Tibial nerve (tissue), 4 donors: ENCODE measurements around the gene STARD10. TPM values are rescaled to one million over a fixed set of nuclear protein-coding genes. Genes with fewer than 3 reads are reported as not detected.
A peak's percentile ranks its signal among the peaks of the same experiment; 100 is the strongest.
"Not testable (repeated sequence)": the region's sequence is repeated elsewhere in the genome, so short reads cannot be mapped to it uniquely, and the experiment has no call there.

ENCODE experiments used
- DNase-seq, 2 donors: peaks; one replicate each; pipeline ENCODE4 v3.0.0-alpha.2; 2019; ENCODE audit warnings: low spot score in 2 of 2
- H3K27ac ChIP-seq, 4 donors: fragments of 200-600 bp; sonication (generic) in 3 of 4; one replicate each; pipeline ENCODE4 v1.5.1; 2017 to 2019; ENCODE audit warnings: mild to moderate bottlenecking in 1 of 4
- H3K27me3 ChIP-seq, 2 donors: fragments of 200-600 bp; sonication (generic) in 1 of 2; one replicate each; pipeline versions ENCODE4 v1.5.1 to v1.6.0; 2017 to 2019
- H3K36me3 ChIP-seq, 3 donors: fragments of 200-600 bp; sonication (generic); one replicate each; pipeline ENCODE4 v1.5.1; 2018 to 2019
- H3K4me1 ChIP-seq, 4 donors: fragments of 200-600 bp; sonication (generic) in 3 of 4; one replicate each; pipeline ENCODE4 v1.5.1; 2017 to 2019
- H3K4me3 ChIP-seq, 4 donors: fragments of 200-600 bp; sonication (generic) in 3 of 4; one replicate each; pipeline ENCODE4 v1.5.1; 2017 to 2019; ENCODE audit warnings: mild to moderate bottlenecking in 1 of 4, moderate library complexity in 1 of 4
- H3K9me3 ChIP-seq, 4 donors: fragments of 200-600 bp; sonication (generic) in 3 of 4; one replicate each; pipeline ENCODE4 v1.5.1; 2017 to 2019
- CTCF ChIP-seq, 5 experiments: fragments of 200-600 bp in 3 of 5; fragments of 450-650 bp in 2 of 5; sonication (generic) in 3 of 5; IDR thresholded peaks; one replicate each; pipeline ENCODE4 v1.5.1; 2016 to 2019; ENCODE audit warnings: antibody characterized with exemption in 5 of 5, mild to moderate bottlenecking in 3 of 5, moderate library complexity in 2 of 5
- EP300 ChIP-seq, 2 donors: sonication (generic); formaldehyde crosslinking; IDR thresholded peaks; one replicate each; pipeline ENCODE4 v1.6.1; 2017; ENCODE audit warnings: antibody characterized with exemption in 2 of 2, mild to moderate bottlenecking in 1 of 2
- POLR2A ChIP-seq, 2 donors: fragments of 450-650 bp; IDR thresholded peaks; one replicate each; pipeline ENCODE4 v1.6.1; 2017; ENCODE audit warnings: antibody characterized with exemption in 2 of 2, mild to moderate bottlenecking in 2 of 2, moderate library complexity in 2 of 2
- WGBS, 2 donors: methylation state at CpG; one replicate each; pipeline ENCODE4 v1.1.5; 2018; 5-methylcytosine and 5-hydroxymethylcytosine counted together
- total RNA-seq, 4 donors: library from RNA; depleted of rRNA; stranded (reverse); fragments of >200 nt; gene quantifications; one replicate each; pipeline ENCODE4 v1.1.0, GENCODE V29; 2016

STARD10 gene
- total RNA-seq, 4 donors from 2014 or later: 19.4 to 31.5 (median 23.7) TPM

GRCh38 chr11:72813740-72814285, 20.0 kb upstream of the STARD10 start:
- DNase-seq: peak; percentile 56 to 60
- Histone ChIP-seq H3K4me3 (peak overlapping the region; percentile 67 to 88 (median 74)), H3K4me1 (peaks cover 0 to 51% (median 29%) of the 10 kb centered on the region in 4 donors), H3K27me3 (no peaks in the 10 kb centered on the region), H3K9me3 (no peaks in the 10 kb centered on the region), H3K36me3 (peaks cover 0 to 30% (median 0%) of the 10 kb centered on the region in 3 donors), H3K27ac (peak overlapping the region; percentile 95 to 96 (median 96))
- WGBS, 2 donors: 0% methylated on average over 34 to 39 of the region's 47 CpGs
- TF ChIP-seq CTCF (IDR thresholded peaks at IDR 0.05): no peak
- peak; percentile 73 to 85 for TF ChIP-seq EP300 (IDR thresholded peaks at IDR 0.05)
- peak in 1 of 2 donors; percentile 41 for TF ChIP-seq POLR2A (IDR thresholded peaks at IDR 0.05)

GRCh38 chr11:72812967-72813739, 19.3 kb upstream of the STARD10 start:
- no peaks in the 10 kb centered on the region for H3K9me3 ChIP-seq
- H3K27ac ChIP-seq: peak overlapping the region; percentile 95 to 96 (median 96)
- H3K4me1 ChIP-seq: peaks cover 0 to 51% (median 29%) of the 10 kb centered on the region in 4 donors
- peak overlapping the region; percentile 67 to 88 (median 74) for H3K4me3 ChIP-seq
- 13 to 17% methylated on average over 24 of the region's 24 CpGs for WGBS, 2 donors
- H3K27me3 ChIP-seq: no peaks in the 10 kb centered on the region
- peak; percentile 23 to 63 (median 41) for TF ChIP-seq CTCF (IDR thresholded peaks at IDR 0.05)
- TF ChIP-seq POLR2A (IDR thresholded peaks at IDR 0.05): no peak
- peaks cover 0 to 25% (median 0%) of the 10 kb centered on the region in 3 donors for H3K36me3 ChIP-seq
- DNase-seq: no peak

- no peak for DNase-seq
- H3K9me3 ChIP-seq: no peaks in the 10 kb centered on the region
- H3K27me3 ChIP-seq: no peaks in the 10 kb centered on the region
- no peak for TF ChIP-seq CTCF (IDR thresholded peaks at IDR 0.05)
- peak overlapping the region in 3 of 4 donors; percentile 67 to 88 (median 78) for H3K4me3 ChIP-seq
- peaks cover 0 to 19% (median 0%) of the 10 kb centered on the region in 3 donors for H3K36me3 ChIP-seq
- 41 to 57% methylated on average over 4 of the region's 4 CpGs for WGBS, 2 donors
- H3K4me1 ChIP-seq: peaks cover 0 to 52% (median 29%) of the 10 kb centered on the region in 4 donors
- H3K27ac ChIP-seq: peak overlapping the region in 2 of 4 donors; percentile 95 to 96
Observed at GRCh38 chr11:72812604-72812966, 18.7 kb upstream of the STARD10 start.

- H3K4me1 ChIP-seq: peaks cover 0 to 50% (median 29%) of the 10 kb centered on the region in 4 donors
- peaks cover 0 to 13% (median 0%) of the 10 kb centered on the region in 3 donors for H3K36me3 ChIP-seq
- not testable (repeated sequence) for H3K4me3 ChIP-seq, H3K27me3 ChIP-seq, H3K9me3 ChIP-seq, DNase-seq, H3K27ac ChIP-seq
- WGBS, 2 donors: 84 to 92% methylated on average over 10 of the region's 10 CpGs
Observed at GRCh38 chr11:72811686-72812085, 17.8 kb upstream of the STARD10 start.

- WGBS, 2 donors: 76 to 79% methylated on average over 4 of the region's 4 CpGs
- H3K27me3 ChIP-seq: no peaks in the 10 kb centered on the region
- H3K4me1 ChIP-seq: peaks cover 0 to 29% (median 13%) of the 10 kb centered on the region in 4 donors
- H3K27ac ChIP-seq: peak overlapping the region in 1 of 4 donors; percentile 84
- no peaks in the 10 kb centered on the region for H3K9me3 ChIP-seq
- H3K36me3 ChIP-seq: peaks cover 0 to 13% (median 0%) of the 10 kb centered on the region in 3 donors
- TF ChIP-seq CTCF (IDR thresholded peaks at IDR 0.05) (no peak), EP300 (IDR thresholded peaks at IDR 0.05) (no peak)
- no peak for DNase-seq
- no peak overlapping the region for H3K4me3 ChIP-seq
Observed at GRCh38 chr11:72808331-72808798, 14.5 kb upstream of the STARD10 start.
